Measurements from ENCODE around the gene PDE1A.

DNA sequence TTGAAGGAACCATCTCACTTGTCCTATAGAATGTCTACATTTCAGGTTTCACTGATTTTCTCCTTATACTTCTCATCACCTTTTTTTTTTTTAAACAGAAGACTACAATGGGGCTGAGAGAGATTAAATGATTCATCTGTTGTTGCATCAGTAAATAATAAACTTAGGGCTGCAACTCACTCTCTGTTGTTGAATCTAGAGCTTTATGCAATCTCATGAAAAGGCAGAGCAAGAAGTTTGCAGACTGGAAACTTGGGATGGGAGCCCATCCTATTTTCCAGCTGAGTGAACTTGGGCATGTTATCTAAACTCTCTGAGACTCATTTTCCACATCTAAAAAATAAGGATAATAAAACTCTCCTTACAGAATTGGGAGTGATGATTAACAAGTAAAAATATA lies 58.4 kb downstream of the PDE1A start:
- TF ChIP-seq ZNF776 (tag by site-specific recombination; IDR thresholded peaks at IDR 0.05; ENCODE audit: borderline replicate concordance), result no peak
- no peak for TF ChIP-seq ZBTB17 (tag by site-specific recombination; IDR thresholded peaks at IDR 0.05)
- no peak for TF ChIP-seq SP2 (tag by site-specific recombination; IDR thresholded peaks at IDR 0.05)
- no peak for TF ChIP-seq ATF2 (tag by site-specific recombination; IDR thresholded peaks at IDR 0.05; ENCODE audit: low read depth)
- TF ChIP-seq GLIS2 (tag by site-specific recombination; IDR thresholded peaks at IDR 0.05), result no peak
